Measurements from ENCODE around the gene HDGF. TPM values are rescaled to one million over a fixed set of nuclear protein-coding genes. Genes with fewer than 3 reads are reported as not detected.

The HDGF gene
- total and polyA plus RNA-seq, 9 of the 15 experiments (the other 6 are each of a cell fraction or from before 2014, with no cell fraction given): 38.8 to 601 (median 400) TPM

DNA sequence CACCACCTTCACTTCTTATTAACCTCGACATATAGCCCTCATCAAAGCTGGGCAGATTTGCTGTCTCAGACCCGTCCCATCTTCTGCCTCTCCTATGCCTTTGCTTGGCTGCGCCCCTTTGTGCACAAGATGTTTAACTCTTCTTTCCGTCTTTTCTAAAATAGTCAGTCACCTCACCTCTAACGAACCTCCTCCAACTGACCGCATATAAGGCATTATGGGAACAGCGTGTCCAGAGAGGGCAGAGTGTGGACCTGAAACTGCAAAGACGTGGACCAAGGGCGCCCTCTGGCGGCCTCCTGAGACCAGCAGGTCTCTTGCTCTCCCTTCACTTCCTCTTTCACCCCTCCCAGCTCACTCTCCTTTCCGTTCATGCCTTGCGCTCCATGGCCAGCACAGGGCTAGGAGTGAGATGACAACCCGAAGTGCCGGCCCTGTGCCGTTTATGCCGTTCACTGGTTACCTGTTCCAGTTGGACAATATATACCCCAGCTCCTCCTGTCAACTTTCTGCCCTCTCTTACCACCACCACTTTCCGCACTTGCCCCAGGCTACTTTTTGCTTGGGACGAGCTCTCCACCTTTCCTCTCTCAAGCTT is 25.7 kb downstream of the HDGF start (continued):
- TF ChIP-seq AFF4 (CRISPR knock-in tag; IDR thresholded peaks at IDR 0.05): no peak; the same call in 1 of the 2 replicates
- TF ChIP-seq PKNOX1 (IDR thresholded peaks at IDR 0.05): 0 out of 2 replicates have a peak, but pooled peaks have one; percentile 4
- no peak for TF ChIP-seq PCBP2 (IDR thresholded peaks at IDR 0.05; ENCODE audit: low read depth, low read length, poor library complexity, severe bottlenecking)
- peak; percentile 85 for TF ChIP-seq JUN (IDR thresholded peaks at IDR 0.05; ENCODE audit: borderline replicate concordance, low read depth, low read length)
- no peak for TF ChIP-seq JUN (CRISPR knock-in tag; IDR thresholded peaks at IDR 0.05; ENCODE audit: borderline replicate concordance)
- TF ChIP-seq PTBP1 (IDR thresholded peaks at IDR 0.05; ENCODE audit: low read depth, low read length): no peak
- TF ChIP-seq ASH1L (IDR thresholded peaks at IDR 0.05; ENCODE audit: borderline replicate concordance, low read depth, partially characterized antibody): peak; percentile 29
- TF ChIP-seq PCBP1 (IDR thresholded peaks at IDR 0.05; ENCODE audit: low read depth, low read length, poor library complexity, severe bottlenecking): no peak
- 0 out of 2 replicates have a peak, but pooled peaks have one; percentile 36 for TF ChIP-seq ZSCAN29 (IDR thresholded peaks at IDR 0.05)
- TF ChIP-seq FIP1L1 (IDR thresholded peaks at IDR 0.05; ENCODE audit: low read depth, low read length, poor library complexity, severe bottlenecking): no peak
- peak; percentile 29 for TF ChIP-seq PRDM10 (IDR thresholded peaks at IDR 0.05; ENCODE audit: partially characterized antibody)
- no peak for TF ChIP-seq ZKSCAN8 (CRISPR knock-in tag; IDR thresholded peaks at IDR 0.05)
- no peak for TF ChIP-seq ZFP30 (CRISPR knock-in tag; IDR thresholded peaks at IDR 0.05; ENCODE audit: borderline replicate concordance)
- no peak for TF ChIP-seq DACH1 (IDR thresholded peaks at IDR 0.05; ENCODE audit: partially characterized antibody)
- TF ChIP-seq EGR1 (conservative IDR thresholded peaks at IDR 0.05): no peak
- TF ChIP-seq C11orf30 (IDR thresholded peaks at IDR 0.05; ENCODE audit: low read depth): peak; percentile 65
- TF ChIP-seq TBL1XR1 (IDR thresholded peaks at IDR 0.05; ENCODE audit: low read length in 2 of 2): no peak
- 0 out of 2 replicates have a peak, but pooled peaks have one; percentile 6 for TF ChIP-seq BHLHE40 (IDR thresholded peaks at IDR 0.05; ENCODE audit: low read length)
- TF ChIP-seq TEAD4 (IDR thresholded peaks at IDR 0.05; ENCODE audit: low read length): no peak
- TF ChIP-seq TEAD4 (CRISPR knock-in tag; IDR thresholded peaks at IDR 0.05; ENCODE audit: borderline replicate concordance): no peak
- no peak for TF ChIP-seq ZNF124 (CRISPR knock-in tag; IDR thresholded peaks at IDR 0.05)

All from K562 (cell line).